ENCODE measurements around the gene PLPPR4.

- TF ChIP-seq CTCF (conservative IDR thresholded peaks at IDR 0.05; ENCODE audit: low read depth in 2 of 2) (no peak), POLR2AphosphoS5 (IDR thresholded peaks at IDR 0.05; ENCODE audit: low read depth) (no peak), EZH2phosphoT487 (IDR thresholded peaks at IDR 0.05; ENCODE audit: unreplicated experiment) (no peak), EZH2 (IDR thresholded peaks at IDR 0.05; ENCODE audit: low read depth, unreplicated experiment) (no peak), JUNB (IDR thresholded peaks at IDR 0.05; ENCODE audit: unreplicated experiment) (no peak), REST (IDR thresholded peaks at IDR 0.05; ENCODE audit: unreplicated experiment) (no peak), ZNF331 (CRISPR knock-in tag; IDR thresholded peaks at IDR 0.05; ENCODE audit: low read depth) (no peak), ZNF114 (CRISPR knock-in tag; IDR thresholded peaks at IDR 0.05) (no peak), CREB1 (CRISPR knock-in tag; IDR thresholded peaks at IDR 0.05; ENCODE audit: low read depth) (no peak), STAT1 (IDR thresholded peaks at IDR 0.05; ENCODE audit: unreplicated experiment) (no peak), ZNF462 (CRISPR knock-in tag; IDR thresholded peaks at IDR 0.05) (no peak)
Measured at GRCh38 chr1:99217599-99217998, 46.7 kb upstream of the PLPPR4 start.

Measured in GM23338 (cell line).